Right lobe of liver (tissue), 6 donors: ENCODE results near the gene RHOC. TPM values are rescaled to one million over a fixed set of nuclear protein-coding genes. Genes with fewer than 3 reads are reported as not detected.

Experiments used
- ATAC-seq, 4 donors: fragments of 200-7000 bp; cut with Tn5 transposase; one replicate each; pipeline ENCODE4 v1.9.1; 2020; ENCODE audit warnings: mild to moderate bottlenecking in 4 of 4, moderate library complexity in 4 of 4
- DNase-seq, 3 donors: peaks; one replicate each; pipeline ENCODE4 v3.0.0-alpha.2; 2020
- H3K27ac ChIP-seq, 3 donors: fragments of 200-600 bp; one replicate each; pipeline ENCODE4 v1.8.0; 2022
- H3K27me3 ChIP-seq, 2 donors: fragments of 200-600 bp; one replicate each; pipeline ENCODE4 v1.8.0; 2022
- H3K36me3 ChIP-seq, 4 donors: fragments of 200-600 bp; sonication (generic) in 1 of 4; one replicate each; pipeline versions ENCODE4 v1.5.1 to v1.8.0; 2017 to 2022; ENCODE audit warnings: control low read depth in 1 of 4
- H3K4me1 ChIP-seq, 4 donors: fragments of 200-600 bp; sonication (generic) in 1 of 4; one replicate each; pipeline versions ENCODE4 v1.5.1 to v1.8.0; 2017 to 2022; ENCODE audit warnings: control low read depth in 1 of 4
- H3K4me3 ChIP-seq, 3 donors: fragments of 200-600 bp; one replicate each; pipeline ENCODE4 v1.8.0; 2022
- H3K9me3 ChIP-seq, 4 donors: fragments of 200-600 bp; sonication (generic) in 1 of 4; one replicate each; pipeline versions ENCODE4 v1.5.1 to v1.8.0; 2017 to 2022; ENCODE audit warnings: control low read depth in 1 of 4
- POLR2A ChIP-seq: fragments of 450-650 bp; IDR thresholded peaks from one replicate; pipeline ENCODE4 v1.6.1; 2017; ENCODE audit warnings: antibody characterized with exemption, mild to moderate bottlenecking
- WGBS: methylation state at CpG from one replicate; pipeline ENCODE4 v1.1.6; 2018; ENCODE audit warnings: low coverage, low lambda C conversion rate; ENCODE audit not compliant: insufficient coverage; ENCODE audit errors: missing lambda C conversion rate; 5-methylcytosine and 5-hydroxymethylcytosine counted together
- intact Hi-C, 2 donors: fragments of 100-400 bp; cut with DNase I; formaldehyde crosslinking; loops; one replicate each; pipeline versions ENCODE4 v1.11.2 to v1.14.1; 2022
- total RNA-seq, 6 experiments: library from RNA; depleted of rRNA in 2 of 6; stranded (reverse); fragments of >200 nt in 2 of 6; fragmentation: NEBNext Ultra II Directional in 3 of 6; extraction: Animal tissue kit (Norgen Biotek cat#: 25700) in 3 of 6; gene quantifications; one replicate each; pipeline versions ENCODE4 v1.1.0 to v1.2.4, GENCODE V29; 2016 to 2023
- TF ChIP-seq, protein P1 (sequence below), 4 donors: fragments of 200-600 bp in 3 of 4; fragments of 450-650 bp in 1 of 4; IDR thresholded peaks; one replicate each; pipeline versions ENCODE4 v1.5.1 to v1.8.0; 2016 to 2022; ENCODE audit warnings: antibody characterized with exemption in 4 of 4, mild to moderate bottlenecking in 2 of 4
- donor health status: DM: no; HTN: yes; CAD: no.
- donor health status: DM: no; HTN: no; CAD: no.
- donor health status: DM: no; HTN: no; CAD: no.
- donor health status: DM: no; HTN: yes; CAD: no.
- donor health status: DM: no; HTN: yes; CAD: no.

The RHOC gene
- total RNA-seq, 6 experiments from 2014 or later = 47.9 to 207 (median 107) TPM

DNA sequence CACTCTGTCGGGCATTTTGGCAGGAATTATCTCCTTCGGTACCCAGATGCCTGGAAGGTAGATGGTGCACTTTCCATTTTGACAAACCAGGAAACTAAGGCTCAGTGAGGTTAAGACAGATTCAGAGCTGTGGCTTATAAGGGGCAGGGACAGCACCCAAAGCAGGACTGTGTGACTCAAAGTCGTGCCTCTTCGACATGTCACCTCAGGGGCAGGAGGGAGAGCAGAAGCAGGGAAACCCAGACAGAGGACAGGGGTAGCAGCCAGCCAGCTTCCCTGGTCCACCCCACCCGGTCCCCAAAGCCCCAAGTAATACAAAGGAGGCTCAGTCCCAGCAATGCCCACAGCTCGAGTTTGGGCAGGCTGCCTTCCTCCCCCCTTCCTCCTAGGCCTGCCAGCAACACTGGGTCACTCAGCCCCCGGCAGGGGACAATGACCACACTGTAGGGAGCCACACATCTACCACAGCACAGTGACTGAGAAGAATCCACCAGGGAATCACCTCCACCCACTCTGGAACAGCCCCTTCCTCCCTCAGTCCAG is 2.5 kb downstream of the RHOC start:
- no peak for DNase-seq
- H3K27me3 ChIP-seq = no peaks in the 10 kb centered on the region
- peaks cover 2 to 50% (median 25%) of the 10 kb centered on the region in 4 donors for H3K4me1 ChIP-seq
- no peak for TF ChIP-seq POLR2A
- TF ChIP-seq, protein P1, sequence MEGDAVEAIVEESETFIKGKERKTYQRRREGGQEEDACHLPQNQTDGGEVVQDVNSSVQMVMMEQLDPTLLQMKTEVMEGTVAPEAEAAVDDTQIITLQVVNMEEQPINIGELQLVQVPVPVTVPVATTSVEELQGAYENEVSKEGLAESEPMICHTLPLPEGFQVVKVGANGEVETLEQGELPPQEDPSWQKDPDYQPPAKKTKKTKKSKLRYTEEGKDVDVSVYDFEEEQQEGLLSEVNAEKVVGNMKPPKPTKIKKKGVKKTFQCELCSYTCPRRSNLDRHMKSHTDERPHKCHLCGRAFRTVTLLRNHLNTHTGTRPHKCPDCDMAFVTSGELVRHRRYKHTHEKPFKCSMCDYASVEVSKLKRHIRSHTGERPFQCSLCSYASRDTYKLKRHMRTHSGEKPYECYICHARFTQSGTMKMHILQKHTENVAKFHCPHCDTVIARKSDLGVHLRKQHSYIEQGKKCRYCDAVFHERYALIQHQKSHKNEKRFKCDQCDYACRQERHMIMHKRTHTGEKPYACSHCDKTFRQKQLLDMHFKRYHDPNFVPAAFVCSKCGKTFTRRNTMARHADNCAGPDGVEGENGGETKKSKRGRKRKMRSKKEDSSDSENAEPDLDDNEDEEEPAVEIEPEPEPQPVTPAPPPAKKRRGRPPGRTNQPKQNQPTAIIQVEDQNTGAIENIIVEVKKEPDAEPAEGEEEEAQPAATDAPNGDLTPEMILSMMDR (IDR thresholded peaks at IDR 0.05) = no peak
- no peak for ATAC-seq
- peaks cover 0 to 16% (median 0%) of the 10 kb centered on the region in 4 donors for H3K36me3 ChIP-seq
- peak overlapping the region; percentile 40 to 51 (median 48) for H3K4me3 ChIP-seq
- no peaks in the 10 kb centered on the region for H3K9me3 ChIP-seq
- peak overlapping the region; percentile 59 to 92 (median 75) for H3K27ac ChIP-seq
- intact Hi-C loops = loop anchor here in 1 of 2 donors (10.0 kb wide), 2 partner anchors 80 to 200 kb away; partner anchors contain the start of gene WNT2B
- no CpG with 5 or more reads among the region's 7 CpGs for WGBS

- no peaks in the 10 kb centered on the region for H3K9me3 ChIP-seq
- DNase-seq = no peak
- H3K4me3 ChIP-seq = no peak overlapping the region
- H3K4me1 ChIP-seq = peaks cover 4 to 58% (median 30%) of the 10 kb centered on the region in 4 donors
- intact Hi-C loops = loop anchor here in 1 of 2 donors (10.0 kb wide), 2 partner anchors 79 to 199 kb away; partner anchors contain the start of gene WNT2B
- WGBS = 48% methylated on average over 2 of the region's 8 CpGs
- ATAC-seq = no peak
- peaks cover 0 to 16% (median 0%) of the 10 kb centered on the region in 4 donors for H3K36me3 ChIP-seq
- TF ChIP-seq, protein P1 (IDR thresholded peaks at IDR 0.05) = no peak
- TF ChIP-seq POLR2A = no peak
- peak overlapping the region in 2 of 3 donors; percentile 75 to 92 for H3K27ac ChIP-seq
- no peaks in the 10 kb centered on the region for H3K27me3 ChIP-seq
These were observed 3.2 kb downstream of the RHOC start for GRCh38 chr1:112703706-112704105.

GRCh38 chr1:112702420-112703261 is 4.3 kb downstream of the RHOC start:
- DNase-seq (no peak), ATAC-seq (no peak)
- WGBS = 62% methylated on average over 7 of the region's 12 CpGs

GRCh38 chr1:112702067-112702395 is 4.9 kb downstream of the RHOC start:
- no peak overlapping the region for H3K4me3 ChIP-seq
- WGBS = 74% methylated on average over 3 of the region's 3 CpGs
- TF ChIP-seq, protein P1 (IDR thresholded peaks at IDR 0.05) = no peak
- TF ChIP-seq POLR2A = no peak
- H3K27me3 ChIP-seq = no peaks in the 10 kb centered on the region
- peaks cover 0 to 16% (median 0%) of the 10 kb centered on the region in 4 donors for H3K36me3 ChIP-seq
- intact Hi-C loops = loop anchor here in 1 of 2 donors (10.0 kb wide), 2 partner anchors 77 to 197 kb away; partner anchors contain the start of gene WNT2B
- H3K9me3 ChIP-seq = no peaks in the 10 kb centered on the region
- ATAC-seq (no peak), DNase-seq (no peak)
- H3K27ac ChIP-seq = peak overlapping the region in 1 of 3 donors; percentile 22
- H3K4me1 ChIP-seq = peaks cover 4 to 65% (median 36%) of the 10 kb centered on the region in 4 donors

More at GRCh38 chr1:112702420-112703261, 4.3 kb downstream of the RHOC start:
- intact Hi-C loops = loop anchor here in 1 of 2 donors (10.0 kb wide), 2 partner anchors 78 to 198 kb away; partner anchors contain the start of gene WNT2B
- peak overlapping the region in 1 of 3 donors; percentile 22 for H3K27ac ChIP-seq
- no peaks in the 10 kb centered on the region for H3K9me3 ChIP-seq
- no peaks in the 10 kb centered on the region for H3K27me3 ChIP-seq
- TF ChIP-seq POLR2A = no peak
- TF ChIP-seq, protein P1 (IDR thresholded peaks at IDR 0.05) = no peak
- peaks cover 4 to 67% (median 36%) of the 10 kb centered on the region in 4 donors for H3K4me1 ChIP-seq
- H3K36me3 ChIP-seq = peaks cover 0 to 16% (median 0%) of the 10 kb centered on the region in 4 donors
- H3K4me3 ChIP-seq = no peak overlapping the region
